EL (cell line): ENCODE data around the gene GHRHR.

Experiments used
- DNase-seq: peaks from one replicate; pipeline ENCODE4 v3.0.0-alpha.2; 2016

Gene GHRHR

DNA sequence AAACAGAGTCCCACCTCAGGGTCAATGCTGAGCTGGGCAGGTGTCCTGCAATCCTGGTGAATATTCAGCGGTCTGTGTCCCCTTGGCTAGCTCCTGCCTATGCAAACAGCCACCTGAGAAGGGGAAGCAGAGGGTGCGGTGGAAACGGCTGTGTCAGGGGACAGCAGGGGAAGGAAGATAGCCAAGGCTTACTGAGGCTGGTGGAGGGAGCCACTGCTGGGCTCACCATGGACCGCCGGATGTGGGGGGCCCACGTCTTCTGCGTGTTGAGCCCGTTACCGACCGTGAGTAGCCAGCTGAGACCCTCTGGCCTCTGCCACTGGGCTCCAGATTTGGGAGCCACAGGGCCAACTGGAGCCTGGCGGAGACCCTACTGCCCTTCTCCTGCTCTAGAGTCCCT is at the start of gene GHRHR:
Gene GHRHR (plus strand): TSS at position 112 of the 400 bp plus-strand sequence. CDS start 116 bp downstream, at position 228.
- no peak for DNase-seq

DNA sequence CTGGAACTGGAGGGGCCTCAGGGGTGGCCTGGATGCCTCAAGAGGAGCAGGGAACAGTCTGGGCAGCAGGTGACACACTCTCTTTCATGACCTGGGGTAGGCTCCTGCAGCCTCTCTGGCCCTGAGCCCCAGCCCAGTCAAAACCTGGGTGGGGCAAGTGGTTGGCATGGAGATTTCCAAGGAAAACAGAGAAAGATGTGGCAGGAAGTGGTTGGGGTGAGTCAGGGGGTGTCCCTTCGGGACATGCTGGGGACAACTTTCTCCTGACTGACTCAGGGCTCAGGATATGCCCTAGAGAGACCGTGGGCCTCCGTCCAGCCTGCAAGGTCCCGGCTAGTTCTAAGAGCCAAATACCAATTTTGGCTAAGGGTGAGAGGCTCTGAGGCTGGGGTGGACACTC is 49.2 kb upstream of the GHRHR start:
- DNase-seq: peak; percentile 78

DNA sequence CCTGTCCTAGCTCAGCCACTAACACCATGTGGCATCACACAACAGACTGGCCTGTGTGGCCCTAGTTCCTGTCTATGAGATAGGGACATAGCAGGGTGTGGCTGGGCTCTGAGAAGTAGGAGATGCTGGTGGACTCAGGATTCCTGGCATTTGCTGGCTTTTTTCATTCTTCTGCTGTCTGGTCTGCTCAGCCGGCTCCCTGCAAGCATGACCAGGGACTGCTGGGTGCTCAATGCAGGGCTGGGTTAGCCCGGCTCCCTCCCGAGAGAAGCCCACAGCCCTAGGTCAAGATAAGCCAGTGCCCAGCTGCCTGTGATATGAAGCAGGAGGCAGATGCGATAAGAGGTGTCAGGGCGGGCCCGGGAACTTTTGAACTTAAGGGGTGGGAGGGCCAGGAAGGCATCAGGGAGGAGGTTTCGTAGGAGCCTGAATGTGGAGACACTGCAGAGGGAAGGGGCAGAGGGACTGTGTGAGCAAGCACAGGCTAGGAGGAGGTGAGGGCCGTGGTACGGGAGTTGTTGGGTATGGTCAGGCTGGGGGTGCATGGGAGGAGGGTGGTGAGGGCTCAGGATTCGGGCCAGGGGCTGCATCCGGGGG is 48.6 kb upstream of the GHRHR start:
- DNase-seq: no peak

DNA sequence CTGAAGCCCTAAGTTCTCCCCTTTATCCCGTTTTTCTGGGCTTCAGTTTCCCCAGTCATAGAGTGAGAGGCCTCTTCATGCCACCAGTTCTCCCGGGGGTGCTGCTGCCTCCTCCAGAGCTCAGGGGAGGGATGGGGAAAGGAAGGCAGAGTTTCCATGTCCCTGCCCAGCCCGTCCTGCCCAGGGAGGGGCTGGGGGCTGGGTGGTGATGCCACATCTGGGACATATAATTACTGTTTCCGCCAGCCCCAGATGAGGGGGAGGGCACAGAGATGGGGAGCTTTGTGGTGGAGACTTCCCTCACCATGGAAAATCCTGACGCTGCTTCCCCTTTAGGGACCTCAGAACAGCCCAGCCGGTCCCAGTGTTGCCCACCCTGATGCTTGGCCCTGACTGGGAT is 48.0 kb upstream of the GHRHR start:
- no peak for DNase-seq

DNA sequence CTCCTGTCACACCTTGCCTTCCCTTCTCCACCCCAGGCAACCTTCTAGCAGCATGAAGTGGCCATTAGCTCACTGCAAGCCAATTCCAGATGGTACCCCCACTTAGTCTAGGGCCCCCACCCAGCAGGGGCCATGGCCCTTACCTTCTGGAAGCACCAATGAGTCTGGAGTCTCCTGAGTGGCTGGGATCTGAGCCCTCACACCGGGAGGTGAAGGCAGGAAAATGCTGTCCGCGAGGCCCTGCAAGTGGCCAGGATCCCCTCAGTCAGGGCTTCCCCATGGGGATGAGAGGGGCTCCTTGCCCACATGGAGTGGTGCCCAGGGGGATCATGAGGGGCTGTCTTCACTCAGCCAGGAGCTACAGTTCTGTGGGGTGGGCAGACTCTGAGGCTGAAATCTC is 47.5 kb upstream of the GHRHR start:
- no peak for DNase-seq

DNA sequence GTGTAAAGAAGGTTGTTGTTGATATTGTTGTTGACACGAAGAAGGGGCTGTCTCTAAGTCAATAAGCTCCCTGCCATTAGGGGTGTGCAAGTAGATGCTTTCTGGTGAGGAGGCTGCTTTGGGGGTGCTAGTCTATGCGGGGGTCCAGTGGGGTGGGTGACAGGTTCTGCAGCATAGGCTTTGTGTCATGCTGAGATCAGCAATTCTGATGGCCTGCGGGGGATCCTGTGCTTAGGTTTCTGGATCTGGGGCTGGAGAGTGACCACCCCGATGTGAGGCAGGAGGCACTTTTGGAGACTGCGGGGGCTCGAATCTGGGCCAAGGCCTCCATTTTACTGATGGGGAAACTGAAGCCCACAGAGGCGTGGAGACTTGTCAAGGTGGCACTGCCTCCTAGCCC is 47.0 kb upstream of the GHRHR start:
- no peak for DNase-seq

DNA sequence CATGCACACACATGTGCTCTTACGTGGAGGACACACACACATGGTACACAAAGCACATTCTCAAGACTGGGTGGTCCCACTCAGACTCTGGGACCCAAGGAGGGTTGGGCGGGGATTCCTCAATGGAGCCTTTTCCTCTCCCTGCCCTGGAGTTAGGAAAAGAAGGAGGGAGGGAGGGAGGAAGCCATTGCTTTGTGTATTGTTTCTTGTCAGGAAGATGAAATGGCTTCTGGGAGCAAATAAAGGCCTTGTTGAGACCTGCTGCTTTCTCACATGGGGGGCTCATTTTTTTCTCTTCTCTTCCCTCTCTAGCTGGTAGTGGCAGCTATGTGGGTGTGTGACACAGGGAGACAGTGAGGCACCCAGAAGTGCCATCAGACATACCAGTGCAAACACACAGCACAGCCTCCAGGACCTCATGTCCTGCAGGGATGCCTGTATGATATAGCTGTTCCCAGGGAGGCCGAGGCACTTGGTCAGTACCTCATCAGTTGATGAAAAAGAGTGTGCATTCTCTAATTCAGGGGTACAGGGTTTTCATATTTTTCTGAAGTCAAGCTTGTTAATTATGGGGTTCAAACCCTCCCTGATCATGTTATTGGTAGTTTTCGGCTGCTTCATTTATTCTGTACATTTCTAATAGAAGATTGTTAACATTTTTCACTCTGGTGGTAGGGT is 46.4 kb upstream of the GHRHR start:
- no peak for DNase-seq

DNA sequence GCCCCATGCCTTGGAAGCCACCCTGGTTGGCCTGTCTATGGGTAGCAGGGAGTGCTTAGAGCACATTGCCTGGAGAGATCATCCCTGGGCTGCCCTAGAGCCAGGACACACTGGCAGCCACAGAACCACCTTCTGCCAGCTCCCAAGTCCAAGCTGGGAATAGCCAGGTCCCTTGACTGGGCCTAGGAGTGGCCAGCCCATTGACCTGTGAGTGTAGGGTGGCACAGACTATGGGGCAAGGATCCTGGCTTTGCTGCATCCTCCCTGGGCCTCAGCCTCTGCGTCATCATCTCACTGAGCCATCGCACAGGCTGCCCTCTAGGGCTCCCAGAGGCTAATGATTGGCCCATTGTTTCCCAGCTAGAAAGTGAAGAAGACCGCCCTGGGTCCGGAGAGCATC is 45.1 kb upstream of the GHRHR start:
- no peak for DNase-seq

DNA sequence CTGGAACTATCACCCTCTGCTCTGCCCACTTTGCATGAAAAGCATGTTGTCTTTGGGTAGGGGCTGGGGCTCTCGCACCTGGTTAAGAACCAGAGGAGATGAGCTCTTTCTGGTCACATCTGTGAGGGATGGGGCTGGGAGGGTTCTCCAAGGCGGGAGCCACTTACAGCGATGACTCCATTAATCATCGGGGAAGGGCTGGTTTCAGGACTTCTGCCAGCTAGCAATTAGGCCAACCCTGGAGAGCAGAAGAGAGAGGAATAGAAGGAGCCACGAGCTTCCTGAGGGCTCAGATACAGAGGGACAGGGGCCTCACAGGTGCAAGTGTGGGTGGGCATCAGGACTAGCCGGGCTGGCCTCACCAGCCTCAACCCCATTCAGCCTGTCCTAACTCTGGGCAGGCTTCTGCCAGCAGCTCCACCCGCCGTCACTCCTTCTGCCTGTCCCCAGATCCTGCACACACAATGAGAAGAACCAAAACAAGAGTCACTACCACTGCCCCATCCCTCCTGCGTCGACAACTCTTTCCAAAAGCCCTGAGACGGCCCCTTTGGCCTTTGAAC is 43.7 kb upstream of the GHRHR start:
- DNase-seq: peak; percentile 19

DNA sequence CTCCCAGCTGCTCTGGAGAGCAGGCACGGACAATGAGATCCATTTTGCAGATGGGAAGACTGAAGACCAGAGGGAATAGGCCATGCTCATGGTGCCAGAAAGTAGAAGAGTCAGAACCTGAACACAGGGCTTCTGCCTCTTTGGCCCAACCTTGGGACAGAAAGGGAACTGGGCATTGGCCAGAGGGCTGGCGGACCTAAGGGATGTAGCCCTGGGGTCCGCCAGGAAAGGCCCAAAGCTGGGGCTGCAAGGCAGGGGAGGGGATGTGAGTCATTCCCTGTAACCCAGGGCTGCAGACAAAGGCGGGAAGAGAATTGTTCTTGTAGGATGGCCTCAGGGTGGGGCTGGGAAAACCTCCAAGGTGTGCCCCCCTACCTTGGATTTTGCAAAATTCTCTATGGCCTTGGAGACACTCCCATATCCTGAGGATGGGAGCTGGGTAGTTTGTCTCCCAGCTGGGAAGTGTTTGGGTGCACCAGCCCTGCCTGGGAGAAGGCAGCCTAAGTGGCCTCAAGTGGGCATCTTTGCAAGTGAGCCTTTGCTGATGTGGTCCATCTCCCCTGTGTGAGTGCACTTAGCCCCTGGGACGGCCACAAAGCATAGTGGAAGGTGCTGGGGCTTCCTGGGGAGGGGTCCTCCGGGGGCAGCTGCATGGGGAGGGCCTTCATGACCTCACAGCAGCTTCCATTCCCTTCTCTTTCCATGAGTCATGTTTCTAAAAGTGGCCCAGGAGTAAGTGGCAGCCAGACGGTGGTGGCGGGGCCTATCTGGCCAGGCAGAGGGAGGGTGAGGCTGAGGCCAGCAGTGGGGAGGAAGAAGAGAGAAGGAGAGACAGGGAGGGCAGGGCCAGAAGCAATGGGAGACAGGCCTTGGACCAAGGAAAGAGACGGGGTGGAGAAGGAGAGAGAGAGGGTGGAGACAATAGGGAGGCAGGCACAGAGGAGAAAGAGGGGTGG is 42.9 kb upstream of the GHRHR start:
- DNase-seq: peak; percentile 43

DNA sequence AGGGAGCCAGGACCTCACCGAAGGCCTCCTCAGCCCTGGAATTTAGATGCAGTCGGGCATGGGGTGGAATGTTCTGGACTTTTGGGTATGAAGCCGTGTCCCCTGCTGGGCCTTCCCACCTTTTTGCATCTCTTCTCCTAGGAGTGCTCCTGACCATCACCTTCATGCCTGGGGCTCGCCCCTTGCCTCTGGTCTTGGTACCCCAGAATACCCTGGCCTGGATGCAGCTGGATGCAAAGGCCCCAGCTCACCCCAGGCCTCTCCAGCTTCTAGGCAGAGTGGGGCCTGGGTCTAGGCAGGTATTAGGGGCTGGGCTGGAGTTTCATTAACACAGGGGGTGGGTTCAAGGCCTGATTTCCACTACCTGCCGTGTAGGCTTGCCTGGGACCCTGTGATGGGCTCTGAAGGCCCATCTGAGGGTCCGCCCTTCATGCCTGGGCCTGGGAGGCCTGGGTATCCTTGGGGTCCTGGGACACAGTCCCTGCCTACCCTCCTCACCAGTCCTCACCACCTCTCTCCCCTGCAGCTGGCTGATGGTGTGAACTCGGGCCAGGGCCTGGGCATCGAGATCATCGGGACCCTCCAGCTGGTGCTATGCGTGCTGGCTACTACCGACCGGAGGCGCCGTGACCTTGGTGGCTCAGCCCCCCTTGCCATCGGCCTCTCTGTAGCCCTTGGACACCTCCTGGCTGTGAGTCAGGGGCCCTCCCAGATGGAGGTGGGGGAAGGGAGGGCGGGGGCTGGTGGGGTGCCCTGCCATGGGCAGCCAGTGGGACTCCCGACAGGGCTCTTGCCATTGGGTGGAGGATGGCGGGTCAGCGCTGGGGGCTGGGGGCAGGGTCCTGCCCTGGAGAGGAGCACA is 42.0 kb upstream of the GHRHR start:
- no peak for DNase-seq

DNA sequence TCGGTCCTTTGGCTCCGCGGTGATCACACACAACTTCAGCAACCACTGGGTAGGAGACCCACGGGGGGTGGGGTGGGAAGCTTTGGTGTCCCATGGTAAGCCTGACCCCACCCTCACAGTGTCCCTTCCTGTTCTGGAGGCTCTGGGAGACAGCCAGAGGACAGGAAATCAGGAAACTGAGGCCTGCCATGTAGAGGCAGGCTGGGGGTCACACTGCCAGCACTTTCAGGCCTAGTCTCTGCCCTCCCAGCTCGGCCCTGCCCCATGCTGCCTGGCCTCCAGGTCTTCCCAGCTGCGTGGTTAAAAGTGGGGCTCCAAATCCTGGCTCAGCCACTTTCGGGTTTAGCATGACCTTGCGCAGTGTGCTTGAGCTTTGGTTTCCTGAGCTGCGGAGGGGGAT is 41.2 kb upstream of the GHRHR start:
- no peak for DNase-seq

DNA sequence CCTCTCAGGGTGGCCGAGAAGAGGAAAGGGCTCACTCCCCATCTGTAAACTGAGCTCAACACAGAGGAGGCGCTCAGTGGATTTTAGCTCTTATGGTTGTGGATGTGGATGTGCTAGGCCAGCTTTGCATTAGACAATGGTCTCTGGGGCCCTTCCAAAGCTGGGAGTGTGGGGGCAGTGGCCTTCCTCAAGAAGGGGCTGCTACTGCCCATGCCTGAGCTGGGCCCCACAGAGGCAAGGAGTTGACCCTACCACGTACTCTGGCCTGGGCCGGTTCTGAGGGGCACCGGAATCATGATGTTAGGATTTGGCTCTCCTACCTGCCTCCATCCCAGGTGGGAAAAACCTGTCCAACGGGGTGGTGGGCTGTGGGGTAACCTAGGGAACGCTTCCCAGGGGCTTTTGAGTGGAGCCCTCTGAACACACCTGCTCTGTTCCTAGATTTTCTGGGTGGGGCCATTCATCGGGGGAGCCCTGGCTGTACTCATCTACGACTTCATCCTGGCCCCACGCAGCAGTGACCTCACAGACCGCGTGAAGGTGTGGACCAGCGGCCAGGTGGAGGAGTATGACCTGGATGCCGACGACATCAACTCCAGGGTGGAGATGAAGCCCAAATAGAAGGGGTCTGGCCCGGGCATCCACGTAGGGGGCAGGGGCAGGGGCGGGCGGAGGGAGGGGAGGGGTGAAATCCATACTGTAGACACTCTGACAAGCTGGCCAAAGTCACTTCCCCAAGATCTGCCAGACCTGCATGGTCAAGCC is 40.6 kb upstream of the GHRHR start:
- no peak for DNase-seq

DNA sequence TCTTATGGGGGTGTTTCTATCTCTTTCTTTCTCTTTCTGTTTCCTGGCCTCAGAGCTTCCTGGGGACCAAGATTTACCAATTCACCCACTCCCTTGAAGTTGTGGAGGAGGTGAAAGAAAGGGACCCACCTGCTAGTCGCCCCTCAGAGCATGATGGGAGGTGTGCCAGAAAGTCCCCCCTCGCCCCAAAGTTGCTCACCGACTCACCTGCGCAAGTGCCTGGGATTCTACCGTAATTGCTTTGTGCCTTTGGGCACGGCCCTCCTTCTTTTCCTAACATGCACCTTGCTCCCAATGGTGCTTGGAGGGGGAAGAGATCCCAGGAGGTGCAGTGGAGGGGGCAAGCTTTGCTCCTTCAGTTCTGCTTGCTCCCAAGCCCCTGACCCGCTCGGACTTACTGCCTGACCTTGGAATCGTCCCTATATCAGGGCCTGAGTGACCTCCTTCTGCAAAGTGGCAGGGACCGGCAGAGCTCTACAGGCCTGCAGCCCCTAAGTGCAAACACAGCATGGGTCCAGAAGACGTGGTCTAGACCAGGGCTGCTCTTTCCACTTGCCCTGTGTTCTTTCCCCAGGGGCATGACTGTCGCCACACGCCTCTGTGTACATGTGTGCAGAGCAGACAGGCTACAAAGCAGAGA is 39.9 kb upstream of the GHRHR start:
- DNase-seq: no peak

DNA sequence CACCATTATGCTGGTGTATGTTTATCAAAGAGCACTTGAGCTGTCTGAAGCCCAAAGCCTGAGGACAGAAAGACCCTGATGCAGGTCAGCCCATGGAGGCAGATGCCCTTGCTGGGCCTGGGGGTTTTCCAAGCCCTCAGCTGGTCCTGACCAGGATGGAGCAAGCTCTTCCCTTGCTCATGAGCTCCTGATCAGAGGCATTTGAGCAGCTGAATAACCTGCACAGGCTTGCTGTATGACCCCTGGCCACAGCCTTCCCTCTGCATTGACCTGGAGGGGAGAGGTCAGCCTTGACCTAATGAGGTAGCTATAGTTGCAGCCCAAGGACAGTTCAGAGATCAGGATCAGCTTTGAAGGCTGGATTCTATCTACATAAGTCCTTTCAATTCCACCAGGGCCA is 39.1 kb upstream of the GHRHR start:
- DNase-seq: no peak

DNA sequence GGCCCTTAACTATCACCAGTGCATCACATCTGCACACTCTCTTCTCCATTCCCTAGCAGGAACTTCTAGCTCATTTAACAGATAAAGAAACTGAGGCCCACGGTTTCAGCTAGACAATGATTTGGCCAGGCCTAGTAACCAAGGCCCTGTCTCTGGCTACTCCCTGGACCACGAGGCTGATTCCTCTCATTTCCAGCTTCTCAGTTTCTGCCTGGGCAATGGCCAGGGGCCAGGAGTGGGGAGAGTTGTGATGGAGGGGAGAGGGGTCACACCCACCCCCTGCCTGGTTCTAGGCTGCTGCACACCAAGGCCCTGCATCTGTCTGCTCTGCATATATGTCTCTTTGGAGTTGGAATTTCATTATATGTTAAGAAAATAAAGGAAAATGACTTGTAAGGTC is 38.6 kb upstream of the GHRHR start:
- DNase-seq: no peak

DNA sequence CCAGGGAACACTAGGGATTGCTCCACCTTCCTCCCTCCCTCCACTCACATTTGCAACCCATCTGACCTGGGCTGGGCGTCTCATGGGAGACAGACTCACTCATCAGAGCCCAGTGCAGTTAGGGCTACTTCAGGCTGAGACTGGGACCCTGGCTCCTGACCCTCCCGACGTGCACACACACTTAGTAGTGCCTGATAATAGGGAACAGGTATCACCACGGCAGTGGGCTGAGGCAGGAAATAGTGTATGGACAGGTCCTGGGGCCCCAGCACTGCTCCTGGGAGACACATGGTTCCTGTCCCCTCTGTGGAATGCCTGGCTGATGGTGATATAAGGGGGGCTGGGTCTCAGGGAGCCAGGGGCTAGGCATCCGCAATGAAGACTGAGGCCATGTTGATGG is 37.8 kb upstream of the GHRHR start:
- DNase-seq: no peak

DNA sequence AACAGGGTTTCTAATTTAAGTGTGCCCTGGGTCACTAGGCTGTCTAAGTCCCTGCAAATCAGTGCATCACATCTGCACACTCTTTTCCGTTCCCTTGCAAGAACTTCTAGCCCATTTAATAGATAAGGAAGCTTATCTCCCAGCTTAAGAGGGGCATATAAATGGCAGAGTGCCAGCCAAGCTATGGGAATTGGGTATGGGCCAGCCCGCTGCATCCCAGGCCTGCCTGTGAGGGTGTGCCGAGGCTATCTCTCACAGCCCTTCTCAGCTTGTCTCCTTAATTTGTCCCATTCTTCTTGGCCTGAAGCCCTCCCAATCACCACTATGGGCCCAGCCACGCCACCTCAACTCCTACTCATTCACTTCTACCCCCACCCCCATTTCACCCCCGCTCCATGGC is 37.4 kb upstream of the GHRHR start:
- DNase-seq: no peak

DNA sequence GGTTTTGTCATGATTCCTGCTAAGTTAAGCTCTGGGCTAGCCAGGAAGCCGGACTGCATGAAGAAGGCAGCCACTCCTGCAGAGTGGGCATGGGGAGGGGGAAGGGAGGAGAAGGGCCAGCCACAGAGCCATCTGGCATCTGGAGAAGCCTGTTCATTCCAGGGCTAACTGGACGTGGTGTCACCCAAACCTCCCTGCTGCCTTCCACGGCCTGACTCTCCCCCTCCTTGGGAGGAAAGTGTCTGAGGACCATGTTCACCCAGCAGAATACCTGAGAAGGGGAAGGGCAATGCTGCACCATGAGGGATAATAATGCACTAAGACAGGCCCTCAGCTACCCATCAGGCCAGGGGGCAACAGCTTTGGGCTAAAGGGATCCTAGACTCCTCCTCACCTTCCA is 36.7 kb upstream of the GHRHR start:
- DNase-seq: no peak

DNA sequence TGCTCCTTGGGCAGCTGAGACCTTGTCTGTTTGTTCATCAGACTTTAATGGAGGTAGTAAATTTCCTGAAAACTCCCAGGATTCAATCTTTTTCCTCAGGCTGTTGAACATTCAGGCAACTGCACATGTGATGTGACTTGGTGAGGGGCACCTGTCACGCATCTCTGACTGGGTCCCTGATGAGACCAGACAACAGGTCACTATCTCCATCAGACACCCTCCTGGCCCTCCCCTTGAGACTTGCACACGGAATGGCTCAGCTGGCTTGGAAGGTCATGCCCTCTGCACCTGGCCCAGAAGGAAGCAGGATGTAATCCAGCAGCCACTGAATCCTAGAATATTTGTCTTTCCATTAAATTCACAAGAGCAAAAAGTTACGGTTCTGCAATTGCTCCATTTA is 36.2 kb upstream of the GHRHR start:
- DNase-seq: no peak

DNA sequence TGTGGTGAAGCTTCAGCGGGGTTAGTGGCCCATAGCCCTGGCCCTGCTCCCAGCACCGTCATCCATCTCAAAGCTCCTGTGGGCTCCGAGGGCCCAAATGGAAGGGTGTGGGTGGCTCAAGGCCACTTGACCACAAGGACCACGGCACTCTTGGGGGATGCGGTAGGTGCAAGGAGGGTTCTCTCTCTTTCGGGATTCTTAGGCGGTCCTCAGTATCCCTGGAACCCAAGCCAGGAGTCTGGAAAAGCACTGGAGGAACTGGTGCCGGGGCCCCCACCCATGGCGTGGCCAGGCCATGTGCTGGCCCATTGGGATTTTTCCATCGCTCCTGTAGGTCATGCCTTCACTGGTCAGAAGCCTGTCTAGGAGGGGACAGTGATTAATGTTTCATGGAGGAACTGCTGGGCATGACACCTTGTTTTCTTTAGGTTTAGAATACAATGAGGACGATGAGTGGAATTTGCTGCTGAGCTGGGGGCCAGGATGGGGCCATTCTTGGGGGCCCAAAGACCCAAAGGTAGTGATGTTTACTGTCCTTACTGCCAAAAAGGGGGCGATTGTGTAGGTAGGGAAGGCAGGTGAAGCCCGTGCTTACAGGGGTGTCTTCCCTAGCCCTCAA is 35.4 kb upstream of the GHRHR start:
- no peak for DNase-seq
